Left lung (tissue), 10 donors: ENCODE measurements around the gene SLX4IP. TPM values are rescaled to one million over a fixed set of nuclear protein-coding genes. Genes with fewer than 3 reads are reported as not detected.
A peak's percentile ranks its signal among the peaks of the same experiment; 100 is the strongest.

Experiments used
- ATAC-seq: fragments of 200-7000 bp; cut with Tn5 transposase; one replicate; pipeline ENCODE4 v1.9.1; 2020; ENCODE audit warnings: moderate library complexity
- DNase-seq, 4 donors: peaks; one replicate each; pipeline ENCODE4 v3.0.0-alpha.2; 2013 to 2020
- H3K27ac ChIP-seq, 2 donors: fragments of 200-600 bp; sonication (generic) in 1 of 2; one replicate each; pipeline versions ENCODE4 v1.5.0 to v1.8.0; 2020 to 2021
- H3K27me3 ChIP-seq, 2 donors: fragments of 200-600 bp; sonication (generic) in 1 of 2; one replicate each; pipeline versions ENCODE4 v1.5.0 to v1.8.0; 2020 to 2021
- H3K36me3 ChIP-seq, 2 donors: fragments of 200-600 bp; sonication (generic) in 1 of 2; one replicate each; pipeline versions ENCODE4 v1.5.0 to v1.8.0; 2020 to 2021
- H3K4me1 ChIP-seq, 2 donors: fragments of 200-600 bp; one replicate each; pipeline ENCODE4 v1.8.0; 2021
- H3K4me3 ChIP-seq, 2 donors: fragments of 200-600 bp; sonication (generic) in 1 of 2; one replicate each; pipeline versions ENCODE4 v1.5.0 to v1.8.0; 2020 to 2021; ENCODE audit warnings: mild to moderate bottlenecking in 1 of 2
- H3K9me3 ChIP-seq, 2 donors: fragments of 200-600 bp; sonication (generic) in 1 of 2; one replicate each; pipeline versions ENCODE4 v1.5.0 to v1.8.0; 2020 to 2021
- intact Hi-C, 2 donors: fragments of 100-400 bp; cut with DNase I; formaldehyde crosslinking; loops; one replicate each; pipeline versions ENCODE4 v1.11.2 to v1.14.2; 2022
- polyA plus RNA-seq, 6 donors: library from polyadenylated mRNA; unstranded; fragments of 120-200 nt; gene quantifications; one replicate each; pipeline ENCODE4 v1.2.1, GENCODE V29; 2013; ENCODE audit not compliant: insufficient read length in 6 of 6
- total RNA-seq, 2 donors: library from RNA; stranded (reverse); fragmentation: NEBNext Ultra II Directional; extraction: Animal tissue kit (Norgen Biotek cat#: 25700); gene quantifications; one replicate each; pipeline ENCODE4 v1.2.1, GENCODE V29; 2021
- TF ChIP-seq, protein P1 (sequence below), 2 donors: fragments of 200-600 bp; sonication (generic) in 1 of 2; IDR thresholded peaks; one replicate each; pipeline versions ENCODE4 v1.5.0 to v1.8.0; 2021; ENCODE audit warnings: antibody characterized with exemption in 2 of 2
- donor health status: DM: no; HTN: yes; CAD: no.
- donor health status: DM: no; HTN: no; CAD: no.

SLX4IP gene
- total and polyA plus RNA-seq, 8 donors = 6.0 to 12.3 (median 10.3) TPM

- TF ChIP-seq, protein P1, sequence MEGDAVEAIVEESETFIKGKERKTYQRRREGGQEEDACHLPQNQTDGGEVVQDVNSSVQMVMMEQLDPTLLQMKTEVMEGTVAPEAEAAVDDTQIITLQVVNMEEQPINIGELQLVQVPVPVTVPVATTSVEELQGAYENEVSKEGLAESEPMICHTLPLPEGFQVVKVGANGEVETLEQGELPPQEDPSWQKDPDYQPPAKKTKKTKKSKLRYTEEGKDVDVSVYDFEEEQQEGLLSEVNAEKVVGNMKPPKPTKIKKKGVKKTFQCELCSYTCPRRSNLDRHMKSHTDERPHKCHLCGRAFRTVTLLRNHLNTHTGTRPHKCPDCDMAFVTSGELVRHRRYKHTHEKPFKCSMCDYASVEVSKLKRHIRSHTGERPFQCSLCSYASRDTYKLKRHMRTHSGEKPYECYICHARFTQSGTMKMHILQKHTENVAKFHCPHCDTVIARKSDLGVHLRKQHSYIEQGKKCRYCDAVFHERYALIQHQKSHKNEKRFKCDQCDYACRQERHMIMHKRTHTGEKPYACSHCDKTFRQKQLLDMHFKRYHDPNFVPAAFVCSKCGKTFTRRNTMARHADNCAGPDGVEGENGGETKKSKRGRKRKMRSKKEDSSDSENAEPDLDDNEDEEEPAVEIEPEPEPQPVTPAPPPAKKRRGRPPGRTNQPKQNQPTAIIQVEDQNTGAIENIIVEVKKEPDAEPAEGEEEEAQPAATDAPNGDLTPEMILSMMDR (IDR thresholded peaks at IDR 0.05) = no peak
- no peaks in the 10 kb centered on the region for H3K27me3 ChIP-seq
- ATAC-seq = no peak
Observed at GRCh38 chr20:10449270-10449669, 14.2 kb downstream of the SLX4IP start.

GRCh38 chr20:10453241-10453640 lies 18.1 kb downstream of the SLX4IP start:
- Histone ChIP-seq H3K4me1 (peaks cover 3 to 29% of the 10 kb centered on the region in 2 donors), H3K27me3 (no peaks in the 10 kb centered on the region), H3K27ac (peak overlapping the region in 1 of 2 donors; percentile 81), H3K4me3 (no peak overlapping the region), H3K9me3 (peaks cover 0 to 11% of the 10 kb centered on the region in 2 donors), H3K36me3 (no peaks in the 10 kb centered on the region)
- no peak for ATAC-seq
- TF ChIP-seq, protein P1 (IDR thresholded peaks at IDR 0.05) = no peak
- no peak for DNase-seq
- intact Hi-C loops = no loop called here

More at GRCh38 chr20:10449270-10449669, 14.2 kb downstream of the SLX4IP start:
- Histone ChIP-seq H3K4me3 (no peak overlapping the region), H3K36me3 (no peaks in the 10 kb centered on the region), H3K9me3 (no peaks in the 10 kb centered on the region), H3K27ac (no peak overlapping the region), H3K4me1 (peaks cover 3 to 32% of the 10 kb centered on the region in 2 donors)
- no peak for DNase-seq
- intact Hi-C loops = no loop called here

DNA sequence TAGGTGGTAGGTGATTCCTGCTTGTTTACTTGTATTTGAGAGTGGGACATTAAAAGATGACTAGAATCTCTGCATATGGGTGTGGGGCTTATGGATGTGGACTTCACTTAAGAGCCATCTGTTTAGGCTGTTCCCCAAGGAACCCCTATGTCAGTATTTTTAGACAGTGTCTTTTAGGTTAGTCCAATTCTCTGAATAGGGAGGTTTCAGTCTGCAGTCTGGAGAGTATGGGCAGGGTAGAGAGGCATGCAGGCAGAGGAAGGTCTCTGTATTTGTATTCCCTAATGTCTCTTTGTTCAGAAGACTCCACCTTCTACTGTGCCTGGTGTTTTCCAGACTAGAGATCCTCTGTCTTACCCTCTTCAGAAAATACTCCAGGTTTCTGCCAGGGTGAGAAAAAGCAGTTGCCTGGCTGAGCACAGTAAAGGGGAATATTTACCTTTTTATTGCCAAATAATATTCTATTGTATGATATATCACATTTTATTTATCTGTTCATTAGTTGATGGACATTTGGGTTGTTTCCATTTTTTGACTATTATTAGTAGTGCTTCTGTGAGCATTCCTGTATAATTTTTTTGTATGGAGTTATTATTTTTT lies 19.1 kb downstream of the SLX4IP start:
- Histone ChIP-seq H3K4me1 (peaks cover 3 to 23% of the 10 kb centered on the region in 2 donors), H3K9me3 (peaks cover 0 to 11% of the 10 kb centered on the region in 2 donors), H3K27ac (peak overlapping the region in 1 of 2 donors; percentile 81), H3K4me3 (no peak overlapping the region), H3K36me3 (no peaks in the 10 kb centered on the region), H3K27me3 (no peaks in the 10 kb centered on the region)
- ATAC-seq (no peak), DNase-seq (no peak)
- intact Hi-C loops = no loop called here
- TF ChIP-seq, protein P1 (IDR thresholded peaks at IDR 0.05) = no peak

DNA sequence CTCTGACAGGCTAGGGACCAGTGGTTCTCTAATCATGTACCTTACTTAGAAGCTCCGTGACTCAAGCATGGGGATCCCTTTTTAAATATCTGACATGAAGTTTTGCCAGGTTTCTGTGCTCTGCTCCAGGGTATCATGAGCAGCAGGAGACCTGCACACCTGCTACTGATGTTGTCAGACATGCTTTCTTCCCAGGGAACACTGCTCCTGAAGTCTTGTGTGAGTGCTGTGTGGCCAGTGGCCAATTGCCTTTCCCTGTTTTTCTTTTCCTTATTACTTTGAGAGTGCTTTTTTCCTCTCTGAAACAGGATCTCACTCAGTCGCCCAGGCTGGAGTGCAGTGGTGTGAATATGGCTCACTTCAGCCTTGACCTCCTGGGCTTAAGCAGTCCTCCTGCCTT lies 26.4 kb downstream of the SLX4IP start:
- ATAC-seq = no peak
- H3K4me1 ChIP-seq = peaks cover 0 to 27% of the 10 kb centered on the region in 2 donors

DNA sequence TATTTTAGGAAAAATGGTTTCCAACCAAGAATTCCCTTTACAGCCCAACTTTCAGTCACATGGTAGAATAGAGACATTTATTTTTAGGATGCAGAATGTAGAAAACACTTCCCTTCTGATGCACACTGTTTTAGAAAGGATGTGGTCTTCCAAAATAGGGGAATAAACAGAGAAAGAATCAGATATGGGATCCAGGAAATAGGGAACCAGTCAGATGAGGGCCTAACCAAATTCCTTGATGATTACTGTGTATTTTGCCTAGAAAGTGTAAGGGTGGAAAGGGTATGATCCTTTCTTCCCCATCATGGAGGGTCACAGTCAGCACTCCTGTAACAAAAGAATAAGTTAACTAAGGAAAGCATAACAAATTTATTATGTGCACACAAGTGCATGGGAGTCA lies 27.4 kb downstream of the SLX4IP start:
- DNase-seq (no peak), ATAC-seq (no peak)
- no peak overlapping the region for H3K4me3 ChIP-seq
- intact Hi-C loops = no loop called here
- TF ChIP-seq, protein P1 (IDR thresholded peaks at IDR 0.05) = no peak
- no peaks in the 10 kb centered on the region for H3K36me3 ChIP-seq
- peaks cover 0 to 5% of the 10 kb centered on the region in 2 donors for H3K9me3 ChIP-seq
- H3K27me3 ChIP-seq = no peaks in the 10 kb centered on the region
- H3K27ac ChIP-seq = peak overlapping the region in 1 of 2 donors; percentile 14
- peaks cover 0 to 27% of the 10 kb centered on the region in 2 donors for H3K4me1 ChIP-seq

More for the DNA sequence above, 26.4 kb downstream of the SLX4IP start:
- no peak for DNase-seq
- TF ChIP-seq, protein P1 (IDR thresholded peaks at IDR 0.05) = no peak
- Histone ChIP-seq H3K9me3 (peaks cover 0 to 11% of the 10 kb centered on the region in 2 donors), H3K27ac (peak overlapping the region in 1 of 2 donors; percentile 14), H3K4me3 (no peak overlapping the region), H3K36me3 (no peaks in the 10 kb centered on the region), H3K27me3 (no peaks in the 10 kb centered on the region)
- intact Hi-C loops = no loop called here
